Erythroblast (primary cell): ENCODE data around the gene CNIH1.

Experiments used
- GATA1 ChIP-seq: IDR thresholded peaks from 2 replicates; pipeline ENCODE4 v1.6.1; 2011; ENCODE audit warnings: low read depth, mild to moderate bottlenecking, control low read depth, low read length, moderate library complexity
- POLR2A ChIP-seq: IDR thresholded peaks from 2 replicates; pipeline ENCODE4 v1.6.1; 2011; ENCODE audit warnings: mild to moderate bottlenecking, low read length

DNA sequence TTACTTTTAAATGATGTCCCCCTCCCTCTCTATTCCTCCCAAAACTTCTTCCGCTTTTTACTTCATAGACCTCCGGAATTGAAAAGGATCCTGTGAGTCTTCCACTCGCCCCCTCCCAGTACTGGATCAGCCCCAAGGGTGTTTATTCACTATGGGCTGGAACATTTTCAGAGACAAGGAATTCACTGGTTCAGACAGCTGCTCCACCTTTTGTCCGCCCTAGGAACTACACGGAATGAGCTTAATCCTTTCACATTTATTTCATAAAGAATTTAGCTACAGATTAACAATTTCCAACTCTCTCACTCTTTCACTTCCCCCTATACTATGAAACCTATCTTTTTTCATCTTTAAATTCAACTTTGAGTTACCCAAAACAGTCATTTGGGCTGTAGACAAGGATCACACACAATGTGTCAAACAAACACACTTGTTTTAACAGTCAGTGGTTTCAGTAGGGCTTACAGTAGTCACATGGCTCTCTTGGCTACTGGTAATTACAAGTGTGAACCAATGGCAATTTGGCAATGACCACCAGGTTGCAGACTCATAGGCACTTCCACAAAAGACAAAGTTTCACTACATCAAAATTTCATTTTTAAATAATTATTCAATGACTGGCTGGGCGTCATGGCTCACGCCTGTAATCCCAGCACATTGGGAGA is 20.6 kb downstream of the CNIH1 start:
- TF ChIP-seq POLR2A (no peak), GATA1 (no peak)
